DMS79 (cell line): ENCODE results near the gene IFNA17.
"Not testable (repeated sequence)": the region's sequence is repeated elsewhere in the genome, so short reads cannot be mapped to it uniquely, and the experiment has no call there.

Source experiments
- DNase-seq: peaks from one replicate; lab custom pipeline; 2025; lab: John Stamatoyannopoulos, UW

Gene IFNA17

GRCh38 chr9:21210311-21210710 is 17.7 kb downstream of the IFNA17 start:
- DNase-seq, result no peak

GRCh38 chr9:21207043-21207442 is 21.0 kb downstream of the IFNA17 start, which contains the start of gene IFNA10:
Gene IFNA10, minus strand, starts transcription at chr9:21207143. Its CDS starts 46 bp downstream, at chr9:21207097.
- DNase-seq, result not testable (repeated sequence)

- DNase-seq, result no peak
Measured at GRCh38 chr9:21205204-21205603, 22.8 kb downstream of the IFNA17 start.

GRCh38 chr9:21202105-21202504 is 25.9 kb downstream of the IFNA17 start, which contains the start of gene IFNA7:
Gene IFNA7, minus strand, starts transcription at chr9:21202205. Its CDS starts 40 bp downstream, at chr9:21202165.
- DNase-seq, result not testable (repeated sequence)

- DNase-seq, result not testable (repeated sequence)
Measured at GRCh38 chr9:21194867-21195776, 32.9 kb downstream of the IFNA17 start.

GRCh38 chr9:21187487-21187886 is 40.5 kb downstream of the IFNA17 start, which contains the start of gene IFNA4:
Gene IFNA4, minus strand, starts transcription at chr9:21187587. Its CDS starts 56 bp downstream, at chr9:21187531.
- not testable (repeated sequence) for DNase-seq

GRCh38 chr9:21182810-21183736 is 44.9 kb downstream of the IFNA17 start:
- DNase-seq, result not testable (repeated sequence)
